ENCODE measurements around the gene TXNDC17. TPM values are rescaled to one million over a fixed set of nuclear protein-coding genes. Genes with fewer than 3 reads are reported as not detected.

TXNDC17 gene
- total and polyA plus RNA-seq, 2 of the 4 experiments (the other 2 are of a cell fraction), result 45.0 to 494 TPM

- Histone ChIP-seq H3K4ac (ENCODE audit: low read depth, low read length) (peak overlapping the region; percentile 93), H3K56ac (ENCODE audit: extremely low read depth, insufficient read depth, low read length) (peak overlapping the region; percentile 59; the same call in 1 of the 2 replicates), H3K4me1 (ENCODE audit: control insufficient read depth, insufficient read depth, low read length) (peaks cover 12% of the 10 kb centered on the region), H3K79me1 (ENCODE audit: low read depth in 1 of 2, low read length in 2 of 2) (peaks cover 12 to 35% of the 10 kb centered on the region in 2 experiments), H2BK5ac (ENCODE audit: low read depth, low read length, poor library complexity, severe bottlenecking) (peak overlapping the region; percentile 95), H3K18ac (ENCODE audit: low read depth, low read length) (peak overlapping the region; percentile 94; the same call in 1 of the 2 replicates), H3K4me2 (ENCODE audit: low read depth, low read length) (peak overlapping the region; percentile 62; the same call in 1 of the 2 replicates), H3K4me3 (ENCODE audit: insufficient read depth, low read depth, low read length) (no peak overlapping the region), H4K20me1 (ENCODE audit: insufficient read depth, low read length) (peaks cover 4% of the 10 kb centered on the region; the same call in 1 of the 2 replicates), H3K36me3 (ENCODE audit: control insufficient read depth, insufficient read depth, low read length) (peaks cover 29% of the 10 kb centered on the region), H2AK9ac (replicated peaks; ENCODE audit: low read depth, low read length, poor library complexity) (no peak overlapping the region), H3K27ac (ENCODE audit: insufficient read depth, low read length) (peak overlapping the region; percentile 78; the same call in 1 of the 2 replicates), H3K9me1 (ENCODE audit: insufficient read depth, low read length) (peaks cover 3% of the 10 kb centered on the region), H2BK20ac (ENCODE audit: low read depth, low read length) (peak overlapping the region; percentile 92; the same call in 1 of the 2 replicates), H2BK120ac (ENCODE audit: low read depth, low read length) (peak overlapping the region; percentile 95), H4K8ac (ENCODE audit: low read depth in 2 of 2, low read length in 2 of 2) (peak overlapping the region in 1 of 2 experiments; percentile 84; a peak in 2 of 4 replicates), H3K9me3 (ENCODE audit: control insufficient read depth, insufficient read depth, low read length) (no peaks in the 10 kb centered on the region), H4K5ac (ENCODE audit: low read depth, low read length) (peak overlapping the region; percentile 71), H3K9ac (ENCODE audit: low read depth, low read length) (0 out of 2 replicates have a peak overlapping the region, but pooled peaks have one; percentile 1), H2BK15ac (ENCODE audit: low read depth, low read length) (peak overlapping the region; percentile 79; the same call in 2 of the 3 replicates), H3K14ac (replicated peaks; ENCODE audit: low read depth, low read length) (peak overlapping the region; percentile 91), H4K91ac (ENCODE audit: insufficient read depth, low read depth, low read length) (peak overlapping the region; percentile 77; the same call in 1 of the 2 replicates), H2AK5ac (ENCODE audit: low read depth, low read length) (peak overlapping the region; percentile 90), H3K27me3 (ENCODE audit: control insufficient read depth, insufficient read depth, low read length) (no peaks in the 10 kb centered on the region), H3K23ac (ENCODE audit: low read depth, low read length) (peak overlapping the region; percentile 90), H2AFZ (replicated peaks; ENCODE audit: low read length, poor library complexity) (no peak overlapping the region)
- ATAC-seq (ENCODE audit: low read depth) (peak; percentile 62), DNase-seq (peak; percentile 68)
- intact Hi-C loops (cut with micrococcal nuclease) (no loop called here), dilution Hi-C loops (cut with HindIII; ENCODE audit: low sequenced_read_pairs, unreplicated experiment) (no loop called here), in situ Hi-C loops (cut with MboI; ENCODE audit: low sequenced_read_pairs) (no loop called here)
- WGBS, 2 experiments (ENCODE audit: extremely low coverage in 2 of 2, insufficient read length in 1 of 2), result no CpG with 5 or more reads among the region's 3 CpGs
- BruUV-seq (replicated peaks), result no TSS peak
- TF ChIP-seq CHD1 (IDR thresholded peaks at IDR 0.05; ENCODE audit: low read depth, low read length), result no peak
- POLR2A ChIA-PET (ENCODE audit: unreplicated experiment), result no interaction called here
- CTCF ChIA-PET, result interaction anchor here (0.9 to 1.1 kb wide), 2 partner anchors 16 to 398 kb away, joined by 3 read pairs; no protein-coding TSS in a partner anchor
These were observed 16.9 kb upstream of the TXNDC17 start for GRCh38 chr17:6623941-6624340.

All from IMR-90 (cell line).